ENCODE data around the gene MEGF11.
A peak's percentile ranks its signal among the peaks of the same experiment; 100 is the strongest.
"Not testable (repeated sequence)": the region's sequence is repeated elsewhere in the genome, so short reads cannot be mapped to it uniquely, and the experiment has no call there.

Gene MEGF11

GRCh38 chr15:66276546-66276945, 23.0 kb upstream of the MEGF11 start:
- no peak for FAIRE-seq

GRCh38 chr15:66275352-66275751, 21.8 kb upstream of the MEGF11 start:
- FAIRE-seq = no peak

More at GRCh38 chr15:66276546-66276945, 23.0 kb upstream of the MEGF11 start:
- no peak for DNase-seq (ENCODE audit: insufficient read length, low spot score)

GRCh38 chr15:66270932-66271331, 17.4 kb upstream of the MEGF11 start:
- DNase-seq (ENCODE audit: insufficient read length, low spot score) (no peak), FAIRE-seq (no peak)

More at GRCh38 chr15:66275352-66275751, 21.8 kb upstream of the MEGF11 start:
- DNase-seq (ENCODE audit: insufficient read length, low spot score) = no peak

GRCh38 chr15:66269326-66270090, 16.0 kb upstream of the MEGF11 start:
- DNase-seq (ENCODE audit: insufficient read length, low spot score) (peak; percentile 66), FAIRE-seq (no peak)

GRCh38 chr15:66264859-66265513, 11.4 kb upstream of the MEGF11 start:
- DNase-seq (ENCODE audit: insufficient read length, low spot score) (no peak), FAIRE-seq (no peak)

GRCh38 chr15:66262837-66263236, 9.3 kb upstream of the MEGF11 start:
- DNase-seq (ENCODE audit: insufficient read length, low spot score) = not testable (repeated sequence)

GRCh38 chr15:66261056-66261455, 7.5 kb upstream of the MEGF11 start:
- DNase-seq (ENCODE audit: insufficient read length, low spot score) (no peak), FAIRE-seq (no peak)

More at GRCh38 chr15:66262837-66263236, 9.3 kb upstream of the MEGF11 start:
- FAIRE-seq = not testable (repeated sequence)

GRCh38 chr15:66256692-66257091, 3.1 kb upstream of the MEGF11 start:
- DNase-seq (ENCODE audit: insufficient read length, low spot score) (no peak), FAIRE-seq (no peak)

GRCh38 chr15:66254951-66255676, 1.6 kb upstream of the MEGF11 start:
- FAIRE-seq = no peak

GRCh38 chr15:66254089-66254950, 770 bp upstream of the MEGF11 start:
- FAIRE-seq (no peak), DNase-seq (ENCODE audit: insufficient read length, low spot score) (no peak)

More at GRCh38 chr15:66254951-66255676, 1.6 kb upstream of the MEGF11 start:
- no peak for DNase-seq (ENCODE audit: insufficient read length, low spot score)

- FAIRE-seq (no peak), DNase-seq (ENCODE audit: insufficient read length, low spot score) (peak; percentile 20)
Measured at GRCh38 chr15:66252685-66253417, 699 bp downstream of the MEGF11 start.

GRCh38 chr15:66251790-66252684, 1.5 kb downstream of the MEGF11 start:
- DNase-seq (ENCODE audit: insufficient read length, low spot score) (peak; percentile 75), FAIRE-seq (no peak)

- DNase-seq (ENCODE audit: insufficient read length, low spot score) = no peak
- FAIRE-seq = no peak
Measured at GRCh38 chr15:66251065-66251789, 2.3 kb downstream of the MEGF11 start.

GRCh38 chr15:66249605-66250174, 3.9 kb downstream of the MEGF11 start:
- FAIRE-seq = no peak
- no peak for DNase-seq (ENCODE audit: insufficient read length, low spot score)

- no peak for FAIRE-seq
Measured at GRCh38 chr15:66246937-66247336, 6.6 kb downstream of the MEGF11 start.

GRCh38 chr15:66245832-66246231, 7.7 kb downstream of the MEGF11 start:
- FAIRE-seq; DNase-seq (ENCODE audit: insufficient read length, low spot score): not testable (repeated sequence)

More at GRCh38 chr15:66246937-66247336, 6.6 kb downstream of the MEGF11 start:
- DNase-seq (ENCODE audit: insufficient read length, low spot score) = no peak

- no peak for DNase-seq (ENCODE audit: insufficient read length, low spot score)
- FAIRE-seq = no peak
Measured at GRCh38 chr15:66241908-66242285, 11.7 kb downstream of the MEGF11 start.
